Endothelial cell of umbilical vein (primary cell): ENCODE measurements around the gene CDX2. TPM values are rescaled to one million over a fixed set of nuclear protein-coding genes. Genes with fewer than 3 reads are reported as not detected.

Experiments used
- BruUV-seq: library from RNA; stranded (reverse); fragments of 400-500 nt; replicated peaks from 2 replicates; lab custom pipeline; 2021; lab: Mats Ljungman, UMichigan
- CTCF ChIA-PET: fragments of 300-600, 350-600 bp; sonication (Branson Sonifier 250); formaldehyde crosslinking; loops from one replicate; lab custom pipeline; 2021; ENCODE audit warnings: antibody characterized with exemption, inconsistent platforms; lab: Charles Lee
- POLR2A ChIA-PET: fragments of 300-600, 350-600 bp; sonication (Branson Sonifier 250); formaldehyde crosslinking; loops from one replicate; lab custom pipeline; 2021; ENCODE audit warnings: antibody characterized with exemption, inconsistent platforms; lab: Charles Lee
- DNase-seq: peaks from one replicate; pipeline ENCODE4 v3.0.0-alpha.2; 2011; ENCODE audit warnings: low read depth, low spot score
- FAIRE-seq: peaks from 2 replicates; lab custom pipeline; 2011; peaks lifted over from hg19 to GRCh38; lab: Jason Lieb, UNC
- H2AFZ ChIP-seq: 2 replicates; pipeline ENCODE4 v1.6.0; 2012; ENCODE audit warnings: low read depth, low read length, control low read depth, inconsistent platforms
- H3K27ac ChIP-seq: 2 replicates; pipeline ENCODE4 v1.5.1; 2011; ENCODE audit warnings: low read depth, mild to moderate bottlenecking, control low read depth, low read length, moderate library complexity; ENCODE audit not compliant: insufficient read depth
- H3K27me3 ChIP-seq, 2 experiments: 2 replicates each; pipeline versions ENCODE4 v1.6.0 to v1.6.1; 2011; ENCODE audit warnings: low read length in 2 of 2, mixed read lengths in 1 of 2; ENCODE audit not compliant: control insufficient read depth in 2 of 2, insufficient read depth in 2 of 2
- H3K36me3 ChIP-seq, 2 experiments: 2 replicates in 1 of 2; 3 replicates in 1 of 2; pipeline ENCODE4 v1.5.1; 2011; ENCODE audit warnings: low read length in 2 of 2, mild to moderate bottlenecking in 1 of 2, moderate library complexity in 1 of 2; ENCODE audit not compliant: control insufficient read depth in 2 of 2, insufficient read depth in 2 of 2; ENCODE audit errors: extremely low read depth in 1 of 2
- H3K4me1 ChIP-seq: 3 replicates; pipeline ENCODE4 v1.5.1; 2011; ENCODE audit warnings: mild to moderate bottlenecking, low read length; ENCODE audit not compliant: control insufficient read depth, insufficient read depth; ENCODE audit errors: extremely low read depth
- H3K4me2 ChIP-seq: 2 replicates; pipeline ENCODE4 v1.6.1; 2011; ENCODE audit warnings: low read length, control low read depth, mixed read lengths; ENCODE audit not compliant: insufficient read depth
- H3K4me3 ChIP-seq, 3 experiments: fragments of 200-600 bp in 1 of 3; sonication (generic), shearing (Covaris generic) in 1 of 3; replicated peaks in 1 of 3; 2 replicates each; pipeline ENCODE4 v1.5.1; 2011 to 2016; ENCODE audit warnings: control low read depth in 3 of 3, low read length in 3 of 3, mild to moderate bottlenecking in 2 of 3, inconsistent platforms in 1 of 3, low read depth in 1 of 3, moderate library complexity in 1 of 3; ENCODE audit not compliant: insufficient read depth in 1 of 3
- H3K79me2 ChIP-seq: 2 replicates; pipeline ENCODE4 v1.6.0; 2012; ENCODE audit warnings: low read length, inconsistent platforms; ENCODE audit not compliant: control insufficient read depth, insufficient read depth
- H3K9ac ChIP-seq: replicated peaks from 2 replicates; pipeline ENCODE3; 2011; ENCODE audit warnings: low read length, control low read depth; ENCODE audit not compliant: insufficient read depth; ENCODE audit errors: extremely low read depth
- H3K9me1 ChIP-seq: replicated peaks from 3 replicates; pipeline ENCODE4 v1.6.0; 2011; ENCODE audit warnings: mild to moderate bottlenecking, low read length; ENCODE audit not compliant: control insufficient read depth, insufficient read depth; ENCODE audit errors: extremely low read depth
- H3K9me3 ChIP-seq: replicated peaks from 2 replicates; pipeline ENCODE4 v1.5.1; 2012; ENCODE audit warnings: low read length, inconsistent platforms; ENCODE audit not compliant: control insufficient read depth, insufficient read depth
- H4K20me1 ChIP-seq: replicated peaks from 2 replicates; pipeline ENCODE3; 2011; ENCODE audit warnings: mild to moderate bottlenecking, low read length; ENCODE audit not compliant: control insufficient read depth, insufficient read depth; ENCODE audit errors: extremely low read depth
- CTCF ChIP-seq, 2 donors: IDR thresholded peaks; 1 replicate in 1 of 2; 2 replicates in 1 of 2; pipeline ENCODE4 v1.5.1; 2011; ENCODE audit warnings: low read length in 2 of 2, mild to moderate bottlenecking in 2 of 2, moderate library complexity in 2 of 2, control low read depth in 1 of 2, inconsistent platforms in 1 of 2, low read depth in 1 of 2; ENCODE audit not compliant: insufficient read depth in 1 of 2; ENCODE audit errors: extremely low read depth in 1 of 2
- EZH2 ChIP-seq: IDR thresholded peaks from 2 replicates; pipeline ENCODE4 v1.6.1; 2012; ENCODE audit warnings: borderline replicate concordance, low read depth, mild to moderate bottlenecking, moderate library complexity, low read length, inconsistent platforms; ENCODE audit not compliant: severe bottlenecking
- FOS ChIP-seq: IDR thresholded peaks from 2 replicates; pipeline ENCODE4 v1.6.1; 2011; ENCODE audit warnings: mild to moderate bottlenecking, low read length, moderate library complexity, borderline replicate concordance; ENCODE audit not compliant: insufficient read depth
- GATA2 ChIP-seq: IDR thresholded peaks from 2 replicates; pipeline ENCODE4 v1.7.0; 2011; ENCODE audit warnings: low read depth, mild to moderate bottlenecking, moderate library complexity, mixed read lengths, low read length; ENCODE audit not compliant: insufficient read length, insufficient read depth
- JUN ChIP-seq: IDR thresholded peaks from 2 replicates; pipeline ENCODE4 v1.6.1; 2011; ENCODE audit warnings: borderline replicate concordance, low read depth; ENCODE audit not compliant: insufficient read length, insufficient read depth
- MAX ChIP-seq: IDR thresholded peaks from 2 replicates; pipeline ENCODE4 v1.6.1; 2011; ENCODE audit not compliant: insufficient read depth, insufficient read length
- MYC ChIP-seq: IDR thresholded peaks from one replicate; pipeline ENCODE4 v1.6.1; 2011; ENCODE audit warnings: mild to moderate bottlenecking, low read depth, low read length
- POLR2A ChIP-seq: IDR thresholded peaks from 2 replicates; pipeline ENCODE4 v1.6.1; 2012; ENCODE audit warnings: low read depth, mild to moderate bottlenecking, control low read depth, low read length
- POLR2AphosphoS5 ChIP-seq: IDR thresholded peaks from 2 replicates; pipeline ENCODE4 v1.6.1; 2012; ENCODE audit warnings: low read depth, mild to moderate bottlenecking, control low read depth, low read length, moderate library complexity; ENCODE audit not compliant: insufficient read depth
- dilution Hi-C: fragments of 300-500 bp; cut with MboI; formaldehyde crosslinking; loops from one replicate; pipeline ENCODE4 v1.15.0; 2019; ENCODE audit warnings: low sequenced_read_pairs; ENCODE audit not compliant: extremely low pct_ligation_motif_present
- intact Hi-C: fragments of 100-400 bp; cut with micrococcal nuclease; formaldehyde crosslinking; loops from one replicate; pipeline ENCODE4 v1.10.0; 2022
- polyA plus RNA-seq, 4 experiments: library from polyadenylated mRNA; depleted of rRNA in 3 of 4; stranded (reverse) in 3 of 4; unstranded in 1 of 4; fragments of >200 nt; gene quantifications; 2 replicates each; pipeline versions ENCODE4 v1.2.1 to v1.2.3, GENCODE V29; 2011 to 2012; ENCODE audit warnings: missing spikeins in 1 of 4
- total RNA-seq: library from RNA; stranded (reverse); gene quantifications from 2 replicates; pipeline ENCODE4 v1.2.3, GENCODE V29; 2021

Gene CDX2
- total and polyA plus RNA-seq, 2 donors (not counting 3 experiments of a cell fraction or from before 2014, with no cell fraction given): not detected

GRCh38 chr13:27933580-27934328, 35.4 kb downstream of the CDX2 start:
- DNase-seq (no peak), FAIRE-seq (no peak)
- no peak overlapping the region for H3K4me3 ChIP-seq
- intact Hi-C loops: no loop called here
- H3K4me2 ChIP-seq: no peak overlapping the region
- no peaks in the 10 kb centered on the region for H3K4me1 ChIP-seq
- no peaks in the 10 kb centered on the region for H3K79me2 ChIP-seq
- H3K9me1 ChIP-seq: no peaks in the 10 kb centered on the region
- ChIA-PET CTCF (interaction anchor here (0.6 to 1.4 kb wide), 6 partner anchors 10 to 839 kb away, joined by 3 to 5 read pairs (median 4); no protein-coding TSS in a partner anchor), POLR2A (no interaction called here)
- dilution Hi-C loops: no loop called here
- H3K27ac ChIP-seq: no peak overlapping the region
- BruUV-seq: no TSS peak
- TF ChIP-seq POLR2AphosphoS5: no peak
- TF ChIP-seq MYC: no peak
- TF ChIP-seq MAX: no peak
- no peak for TF ChIP-seq GATA2
- no peak for TF ChIP-seq POLR2A
- no peak overlapping the region for H3K9ac ChIP-seq
- H3K9me3 ChIP-seq: no peaks in the 10 kb centered on the region
- no peaks in the 10 kb centered on the region for H3K36me3 ChIP-seq
- H2AFZ ChIP-seq: no peak overlapping the region
- H4K20me1 ChIP-seq: peaks cover 2% of the 10 kb centered on the region
- H3K27me3 ChIP-seq: peaks cover 23 to 30% of the 10 kb centered on the region in 2 experiments

- intact Hi-C loops (no loop called here), dilution Hi-C loops (no loop called here)
- DNase-seq (no peak), FAIRE-seq (no peak)
- BruUV-seq: no TSS peak
- CTCF ChIA-PET: interaction anchor here (0.8 to 1.4 kb wide), 5 partner anchors 9 to 103 kb away, joined by 3 to 5 read pairs (median 4); no protein-coding TSS in a partner anchor
- Histone ChIP-seq H3K27ac (no peak overlapping the region), H3K9me3 (no peaks in the 10 kb centered on the region), H3K27me3 (peaks cover 29 to 36% of the 10 kb centered on the region in 2 experiments), H3K79me2 (no peaks in the 10 kb centered on the region), H2AFZ (no peak overlapping the region), H4K20me1 (no peaks in the 10 kb centered on the region), H3K9ac (no peak overlapping the region), H3K36me3 (no peaks in the 10 kb centered on the region), H3K4me1 (no peaks in the 10 kb centered on the region), H3K4me3 (no peak overlapping the region), H3K4me2 (no peak overlapping the region), H3K9me1 (no peaks in the 10 kb centered on the region)
- POLR2A ChIA-PET: no interaction called here
- TF ChIP-seq POLR2A (no peak), GATA2 (no peak), FOS (no peak), CTCF (IDR thresholded peaks at IDR 0.05; ENCODE audit: extremely low read depth in 1 of 2, insufficient read depth in 1 of 2, low read depth in 1 of 2, low read length in 2 of 2) (no peak), MAX (no peak), EZH2 (no peak), JUN (no peak), POLR2AphosphoS5 (no peak), MYC (no peak)
These were observed 36.0 kb downstream of the CDX2 start for GRCh38 chr13:27933118-27933517.
